Liver (tissue), 9 donors: ENCODE data around the gene COL5A1. TPM values are rescaled to one million over a fixed set of nuclear protein-coding genes. Genes with fewer than 3 reads are reported as not detected.

Experiments
- DNase-seq: peaks from one replicate; pipeline ENCODE4 v3.0.0-alpha.2; 2017; ENCODE audit warnings: low spot score
- H3K27ac ChIP-seq, 2 donors: one replicate each; pipeline ENCODE4 v1.7.0; 2013; ENCODE audit warnings: inconsistent platforms in 2 of 2, low read length in 2 of 2, control low read depth in 1 of 2, low read depth in 1 of 2, mild to moderate bottlenecking in 1 of 2
- H3K27me3 ChIP-seq, 4 donors: one replicate each; pipeline versions ENCODE4 v1.6.1 to v1.7.0; 2013; ENCODE audit warnings: low read length in 3 of 4, inconsistent platforms in 1 of 4, mild to moderate bottlenecking in 1 of 4, moderate library complexity in 1 of 4; ENCODE audit not compliant: control insufficient read depth in 4 of 4, insufficient read depth in 4 of 4
- H3K36me3 ChIP-seq, 4 donors: one replicate each; pipeline versions ENCODE4 v1.6.1 to v1.7.0; 2013; ENCODE audit warnings: low read length in 3 of 4, mild to moderate bottlenecking in 3 of 4, low read depth in 1 of 4, moderate library complexity in 1 of 4; ENCODE audit not compliant: control insufficient read depth in 4 of 4, insufficient read depth in 3 of 4
- H3K4me1 ChIP-seq, 4 donors: one replicate each; pipeline versions ENCODE4 v1.6.1 to v1.7.0; 2013; ENCODE audit warnings: low read length in 3 of 4, mild to moderate bottlenecking in 3 of 4, moderate library complexity in 1 of 4; ENCODE audit not compliant: control insufficient read depth in 4 of 4, insufficient read depth in 4 of 4
- H3K4me3 ChIP-seq, 3 donors: one replicate each; pipeline versions ENCODE4 v1.6.1 to v1.7.0; 2013; ENCODE audit warnings: low read length in 3 of 3, control low read depth in 1 of 3, low read depth in 1 of 3, mild to moderate bottlenecking in 1 of 3
- H3K9ac ChIP-seq, 2 donors: one replicate each; pipeline ENCODE4 v1.7.0; 2013; ENCODE audit warnings: low read length in 2 of 2, mild to moderate bottlenecking in 2 of 2, moderate library complexity in 2 of 2, control low read depth in 1 of 2, low read depth in 1 of 2
- H3K9me3 ChIP-seq, 4 donors: one replicate each; pipeline versions ENCODE4 v1.6.1 to v1.7.0; 2013; ENCODE audit warnings: low read length in 3 of 4; ENCODE audit not compliant: control insufficient read depth in 4 of 4
- EGR1 ChIP-seq, 2 donors: IDR thresholded peaks; 2 replicates each; pipeline ENCODE4 v1.6.1; 2016 to 2018; ENCODE audit warnings: antibody characterized with exemption in 2 of 2, low read depth in 2 of 2
- FOXA1 ChIP-seq: IDR thresholded peaks from 2 replicates; pipeline ENCODE4 v1.6.1; 2016; ENCODE audit warnings: antibody characterized with exemption
- FOXA2 ChIP-seq: IDR thresholded peaks from 2 replicates; pipeline ENCODE4 v1.6.1; 2016; ENCODE audit warnings: antibody characterized with exemption
- HNF4A ChIP-seq, 2 donors: conservative IDR thresholded peaks; 2 replicates each; pipeline ENCODE4 v1.6.1; 2016; ENCODE audit warnings: antibody characterized with exemption in 2 of 2, mild to moderate bottlenecking in 2 of 2
- JUND ChIP-seq, 2 donors: IDR thresholded peaks; 2 replicates each; pipeline ENCODE4 v1.6.1; 2016; ENCODE audit warnings: antibody characterized with exemption in 2 of 2
- NR2F2 ChIP-seq: IDR thresholded peaks from 2 replicates; pipeline ENCODE4 v1.6.1; 2016; ENCODE audit warnings: antibody characterized with exemption
- RAD21 ChIP-seq, 2 donors: IDR thresholded peaks; 2 replicates each; pipeline ENCODE4 v1.6.1; 2016; ENCODE audit warnings: antibody characterized with exemption in 2 of 2, mild to moderate bottlenecking in 2 of 2
- RXRA ChIP-seq, 2 donors: IDR thresholded peaks; 2 replicates each; pipeline ENCODE4 v1.6.1; 2017 to 2018; ENCODE audit warnings: antibody characterized with exemption in 2 of 2, mild to moderate bottlenecking in 1 of 2
- SP1 ChIP-seq: IDR thresholded peaks from 2 replicates; pipeline ENCODE4 v1.6.1; 2018; ENCODE audit warnings: antibody characterized with exemption, mild to moderate bottlenecking
- TAF1 ChIP-seq: conservative IDR thresholded peaks from 2 replicates; pipeline ENCODE4 v1.6.1; 2016; ENCODE audit warnings: antibody characterized with exemption, mild to moderate bottlenecking
- YY1 ChIP-seq: IDR thresholded peaks from 2 replicates; pipeline ENCODE4 v1.6.1; 2016; ENCODE audit warnings: antibody characterized with exemption, mild to moderate bottlenecking
- WGBS: extraction: QIAGEN DNeasy Blood & Tissue Kit; methylation state at CpG from one replicate; pipeline ENCODE4 v1.1.7; 2013; 5-methylcytosine and 5-hydroxymethylcytosine counted together
- polyA plus RNA-seq, 2 donors: library from polyadenylated mRNA; stranded (reverse) in 1 of 2; unstranded in 1 of 2; fragments of 200-250 nt in 1 of 2; fragments of >200 nt in 1 of 2; fragmentation: Nextera tagmentation in 1 of 2; extraction: Ambion mirVana in 1 of 2; gene quantifications; one replicate each; pipeline versions ENCODE4 v1.2.1 to v1.2.3, GENCODE V29; 2013 to 2015
- total RNA-seq, 2 donors: library from RNA; depleted of rRNA; stranded (reverse); fragments of >200 nt; gene quantifications; one replicate each; pipeline ENCODE4 v1.2.3, GENCODE V29; 2014
- TF ChIP-seq, protein P1 (sequence below): IDR thresholded peaks from 2 replicates; pipeline ENCODE4 v1.6.1; 2016; ENCODE audit warnings: antibody characterized with exemption
- TF ChIP-seq, protein P2 (sequence below): IDR thresholded peaks from 2 replicates; pipeline ENCODE4 v1.6.1; 2016; ENCODE audit warnings: antibody characterized with exemption
- TF ChIP-seq, protein P3 (sequence below): IDR thresholded peaks from 2 replicates; pipeline ENCODE4 v1.6.1; 2016; ENCODE audit warnings: antibody characterized with exemption
- TF ChIP-seq, protein P4 (sequence below): IDR thresholded peaks from 2 replicates; pipeline ENCODE4 v1.6.1; 2016; ENCODE audit warnings: antibody characterized with exemption, mild to moderate bottlenecking
- TF ChIP-seq, protein P5 (sequence below): fragments of 150-350 bp; IDR thresholded peaks from 2 replicates; pipeline ENCODE4 v1.5.1; 2017; ENCODE audit warnings: improper control_type of control experiment, low read depth, low read length; ENCODE audit not compliant: missing input control
- donor health status: healthy.
- donor health status: healthy.
- donor health status: healthy.
- donor health status: healthy.
- donor health status: healthy.

The COL5A1 gene
- total and polyA plus RNA-seq, 4 donors, result 0.67 to 15.6 (median 11.2) TPM

DNA sequence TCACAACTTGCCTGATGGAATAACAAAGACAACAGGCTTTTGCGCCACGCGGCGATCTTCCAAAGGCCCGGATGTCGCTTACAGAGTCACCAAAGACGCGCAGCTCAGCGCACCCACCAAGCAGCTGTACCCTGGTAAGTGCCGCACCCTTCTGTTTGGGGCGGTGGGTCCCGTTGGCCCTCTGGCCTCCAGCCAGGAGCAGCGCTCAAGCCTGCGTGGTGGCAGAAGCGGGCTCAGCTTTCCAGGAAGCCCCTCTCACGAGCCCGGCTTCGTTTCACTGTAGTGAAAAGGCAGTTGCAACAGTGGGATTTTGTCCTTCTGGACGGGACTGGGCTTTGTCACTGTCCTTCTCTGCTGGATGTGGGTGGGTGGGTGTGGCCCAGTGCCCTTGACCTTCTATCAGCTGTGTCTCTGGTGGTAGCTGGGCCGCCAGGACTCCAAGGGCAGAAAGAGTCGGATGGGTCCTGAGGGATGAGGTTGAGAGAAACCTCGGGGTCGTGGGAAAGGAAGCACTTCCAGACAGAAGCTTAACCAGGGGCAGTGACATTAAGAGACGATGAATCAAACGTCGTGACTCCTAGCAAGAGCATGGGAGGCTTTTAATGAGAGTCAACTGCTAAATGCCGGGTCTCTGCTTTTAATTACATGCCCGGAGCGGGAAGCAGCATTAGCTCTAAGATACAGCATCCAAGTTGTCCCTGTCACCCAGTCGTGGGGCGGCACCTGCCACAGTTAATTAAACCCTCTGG, 49.5 kb downstream of the COL5A1 start:
- no peaks in the 10 kb centered on the region for H3K27me3 ChIP-seq
- DNase-seq, result no peak
- H3K36me3 ChIP-seq, result no peaks in the 10 kb centered on the region
- 75% methylated on average over 31 of the region's 31 CpGs for WGBS
- peak; percentile 47 to 73 for TF ChIP-seq RXRA (IDR thresholded peaks at IDR 0.05)
- TF ChIP-seq HNF4A (conservative IDR thresholded peaks at IDR 0.05), result no peak
- TF ChIP-seq, protein P1, sequence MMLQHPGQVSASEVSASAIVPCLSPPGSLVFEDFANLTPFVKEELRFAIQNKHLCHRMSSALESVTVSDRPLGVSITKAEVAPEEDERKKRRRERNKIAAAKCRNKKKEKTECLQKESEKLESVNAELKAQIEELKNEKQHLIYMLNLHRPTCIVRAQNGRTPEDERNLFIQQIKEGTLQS, result no peak
- no peak for TF ChIP-seq FOXA2
- TF ChIP-seq, protein P2, sequence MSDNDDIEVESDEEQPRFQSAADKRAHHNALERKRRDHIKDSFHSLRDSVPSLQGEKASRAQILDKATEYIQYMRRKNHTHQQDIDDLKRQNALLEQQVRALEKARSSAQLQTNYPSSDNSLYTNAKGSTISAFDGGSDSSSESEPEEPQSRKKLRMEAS, result no peak
- peak; percentile 97 for TF ChIP-seq NR2F2
- peak overlapping the region; percentile 51 to 72 for H3K27ac ChIP-seq
- H3K4me3 ChIP-seq, result no peak overlapping the region
- no peaks in the 10 kb centered on the region for H3K4me1 ChIP-seq
- no peaks in the 10 kb centered on the region for H3K9me3 ChIP-seq
- no peak overlapping the region for H3K9ac ChIP-seq

DNA sequence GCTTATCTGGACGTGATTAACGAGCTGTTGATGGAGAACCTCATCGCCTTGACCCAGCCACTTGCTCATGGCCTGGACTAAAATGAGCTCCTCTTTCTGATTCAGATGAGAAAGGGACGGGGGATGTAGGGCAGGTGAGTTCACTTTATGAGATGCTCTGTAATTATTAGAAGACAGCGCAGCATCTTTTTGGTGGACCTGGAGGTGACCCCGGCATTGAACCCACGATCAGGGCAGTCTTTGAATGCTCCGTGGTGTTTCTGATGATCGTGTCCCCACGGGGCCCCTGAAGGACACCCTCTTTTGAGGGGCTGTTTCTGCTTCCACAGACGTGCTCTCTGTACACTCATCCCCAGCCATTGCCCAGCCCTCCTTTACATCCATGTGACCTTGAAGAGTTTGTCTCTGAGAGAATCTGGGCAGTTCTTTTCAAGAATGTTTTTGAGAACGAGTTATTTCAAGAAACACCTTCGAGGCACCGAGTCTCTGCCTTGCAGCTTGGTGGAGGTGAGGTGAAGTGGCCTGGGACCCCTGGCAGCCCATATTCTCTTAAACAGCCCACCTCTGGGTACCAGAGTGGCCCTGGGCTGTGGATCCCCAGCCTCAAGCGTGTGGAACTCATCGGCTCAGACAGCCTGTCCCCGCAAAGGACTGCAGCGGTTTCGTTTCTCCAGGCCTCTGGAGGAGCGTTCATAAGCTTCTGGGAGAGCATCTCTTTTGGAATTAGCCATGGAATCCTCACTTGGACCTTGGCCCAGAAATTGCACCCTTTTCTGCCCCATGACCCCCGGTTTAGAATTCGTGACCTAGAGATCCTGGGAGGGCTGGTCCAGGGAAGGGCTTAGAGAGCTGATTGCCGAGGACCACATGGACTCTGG, 50.3 kb downstream of the COL5A1 start:
- Histone ChIP-seq H3K4me3 (no peak overlapping the region), H3K27me3 (no peaks in the 10 kb centered on the region), H3K9me3 (no peaks in the 10 kb centered on the region), H3K9ac (no peak overlapping the region), H3K4me1 (no peaks in the 10 kb centered on the region), H3K27ac (peak overlapping the region; percentile 51 to 72), H3K36me3 (no peaks in the 10 kb centered on the region)
- WGBS, result 72% methylated on average over 23 of the region's 23 CpGs
- TF ChIP-seq NR2F2, result peak; percentile 86
- no peak for TF ChIP-seq RAD21 (IDR thresholded peaks at IDR 0.05)
- DNase-seq, result no peak

DNA sequence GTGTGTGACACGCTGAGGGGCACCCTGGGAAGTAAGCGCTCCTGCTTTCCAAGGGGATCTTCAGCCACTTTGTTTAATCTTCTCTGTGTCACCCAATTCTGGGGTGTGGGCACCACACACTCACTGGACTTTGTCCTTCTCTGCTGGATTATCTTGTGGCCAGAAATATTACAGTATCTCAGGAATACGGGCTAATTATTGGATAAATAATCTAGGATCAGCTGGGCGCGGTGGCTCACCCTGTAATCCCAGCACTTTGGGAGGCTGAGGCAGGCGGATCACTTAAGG, 50.9 kb downstream of the COL5A1 start:
- Histone ChIP-seq H3K4me3 (no peak overlapping the region), H3K9ac (no peak overlapping the region), H3K27me3 (no peaks in the 10 kb centered on the region), H3K27ac (peak overlapping the region; percentile 51 to 72), H3K9me3 (no peaks in the 10 kb centered on the region), H3K4me1 (no peaks in the 10 kb centered on the region), H3K36me3 (no peaks in the 10 kb centered on the region)
- 82% methylated on average over 6 of the region's 6 CpGs for WGBS
- no peak for DNase-seq
- TF ChIP-seq TAF1, result no peak
- no peak for TF ChIP-seq HNF4A (conservative IDR thresholded peaks at IDR 0.05)
- TF ChIP-seq, protein P1, result no peak
- TF ChIP-seq, protein P3, sequence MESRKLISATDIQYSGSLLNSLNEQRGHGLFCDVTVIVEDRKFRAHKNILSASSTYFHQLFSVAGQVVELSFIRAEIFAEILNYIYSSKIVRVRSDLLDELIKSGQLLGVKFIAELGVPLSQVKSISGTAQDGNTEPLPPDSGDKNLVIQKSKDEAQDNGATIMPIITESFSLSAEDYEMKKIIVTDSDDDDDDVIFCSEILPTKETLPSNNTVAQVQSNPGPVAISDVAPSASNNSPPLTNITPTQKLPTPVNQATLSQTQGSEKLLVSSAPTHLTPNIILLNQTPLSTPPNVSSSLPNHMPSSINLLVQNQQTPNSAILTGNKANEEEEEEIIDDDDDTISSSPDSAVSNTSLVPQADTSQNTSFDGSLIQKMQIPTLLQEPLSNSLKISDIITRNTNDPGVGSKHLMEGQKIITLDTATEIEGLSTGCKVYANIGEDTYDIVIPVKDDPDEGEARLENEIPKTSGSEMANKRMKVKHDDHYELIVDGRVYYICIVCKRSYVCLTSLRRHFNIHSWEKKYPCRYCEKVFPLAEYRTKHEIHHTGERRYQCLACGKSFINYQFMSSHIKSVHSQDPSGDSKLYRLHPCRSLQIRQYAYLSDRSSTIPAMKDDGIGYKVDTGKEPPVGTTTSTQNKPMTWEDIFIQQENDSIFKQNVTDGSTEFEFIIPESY, result no peak
- TF ChIP-seq EGR1 (IDR thresholded peaks at IDR 0.05; ENCODE audit: low read depth in 2 of 2), result no peak
- TF ChIP-seq, protein P4, sequence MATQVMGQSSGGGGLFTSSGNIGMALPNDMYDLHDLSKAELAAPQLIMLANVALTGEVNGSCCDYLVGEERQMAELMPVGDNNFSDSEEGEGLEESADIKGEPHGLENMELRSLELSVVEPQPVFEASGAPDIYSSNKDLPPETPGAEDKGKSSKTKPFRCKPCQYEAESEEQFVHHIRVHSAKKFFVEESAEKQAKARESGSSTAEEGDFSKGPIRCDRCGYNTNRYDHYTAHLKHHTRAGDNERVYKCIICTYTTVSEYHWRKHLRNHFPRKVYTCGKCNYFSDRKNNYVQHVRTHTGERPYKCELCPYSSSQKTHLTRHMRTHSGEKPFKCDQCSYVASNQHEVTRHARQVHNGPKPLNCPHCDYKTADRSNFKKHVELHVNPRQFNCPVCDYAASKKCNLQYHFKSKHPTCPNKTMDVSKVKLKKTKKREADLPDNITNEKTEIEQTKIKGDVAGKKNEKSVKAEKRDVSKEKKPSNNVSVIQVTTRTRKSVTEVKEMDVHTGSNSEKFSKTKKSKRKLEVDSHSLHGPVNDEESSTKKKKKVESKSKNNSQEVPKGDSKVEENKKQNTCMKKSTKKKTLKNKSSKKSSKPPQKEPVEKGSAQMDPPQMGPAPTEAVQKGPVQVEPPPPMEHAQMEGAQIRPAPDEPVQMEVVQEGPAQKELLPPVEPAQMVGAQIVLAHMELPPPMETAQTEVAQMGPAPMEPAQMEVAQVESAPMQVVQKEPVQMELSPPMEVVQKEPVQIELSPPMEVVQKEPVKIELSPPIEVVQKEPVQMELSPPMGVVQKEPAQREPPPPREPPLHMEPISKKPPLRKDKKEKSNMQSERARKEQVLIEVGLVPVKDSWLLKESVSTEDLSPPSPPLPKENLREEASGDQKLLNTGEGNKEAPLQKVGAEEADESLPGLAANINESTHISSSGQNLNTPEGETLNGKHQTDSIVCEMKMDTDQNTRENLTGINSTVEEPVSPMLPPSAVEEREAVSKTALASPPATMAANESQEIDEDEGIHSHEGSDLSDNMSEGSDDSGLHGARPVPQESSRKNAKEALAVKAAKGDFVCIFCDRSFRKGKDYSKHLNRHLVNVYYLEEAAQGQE, result no peak
- TF ChIP-seq RAD21 (IDR thresholded peaks at IDR 0.05), result no peak
- TF ChIP-seq JUND (IDR thresholded peaks at IDR 0.05), result no peak
- no peak for TF ChIP-seq SP1
- no peak for TF ChIP-seq NR2F2
- no peak for TF ChIP-seq YY1
- TF ChIP-seq, protein P2, result no peak
- no peak for TF ChIP-seq FOXA1
- TF ChIP-seq, protein P5, sequence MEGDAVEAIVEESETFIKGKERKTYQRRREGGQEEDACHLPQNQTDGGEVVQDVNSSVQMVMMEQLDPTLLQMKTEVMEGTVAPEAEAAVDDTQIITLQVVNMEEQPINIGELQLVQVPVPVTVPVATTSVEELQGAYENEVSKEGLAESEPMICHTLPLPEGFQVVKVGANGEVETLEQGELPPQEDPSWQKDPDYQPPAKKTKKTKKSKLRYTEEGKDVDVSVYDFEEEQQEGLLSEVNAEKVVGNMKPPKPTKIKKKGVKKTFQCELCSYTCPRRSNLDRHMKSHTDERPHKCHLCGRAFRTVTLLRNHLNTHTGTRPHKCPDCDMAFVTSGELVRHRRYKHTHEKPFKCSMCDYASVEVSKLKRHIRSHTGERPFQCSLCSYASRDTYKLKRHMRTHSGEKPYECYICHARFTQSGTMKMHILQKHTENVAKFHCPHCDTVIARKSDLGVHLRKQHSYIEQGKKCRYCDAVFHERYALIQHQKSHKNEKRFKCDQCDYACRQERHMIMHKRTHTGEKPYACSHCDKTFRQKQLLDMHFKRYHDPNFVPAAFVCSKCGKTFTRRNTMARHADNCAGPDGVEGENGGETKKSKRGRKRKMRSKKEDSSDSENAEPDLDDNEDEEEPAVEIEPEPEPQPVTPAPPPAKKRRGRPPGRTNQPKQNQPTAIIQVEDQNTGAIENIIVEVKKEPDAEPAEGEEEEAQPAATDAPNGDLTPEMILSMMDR, result no peak
- TF ChIP-seq RXRA (IDR thresholded peaks at IDR 0.05), result no peak
